Adrenal gland (tissue), 5 donors: Measurements from ENCODE around the gene ISL2.

Experiments
- POLR2A ChIP-seq, 2 donors: fragments of 450-650 bp; IDR thresholded peaks; one replicate each; pipeline ENCODE4 v1.6.1; 2017; ENCODE audit warnings: antibody characterized with exemption in 2 of 2, mild to moderate bottlenecking in 2 of 2, moderate library complexity in 1 of 2
- TF ChIP-seq, protein P1 (sequence below), 6 experiments: fragments of 450-650 bp in 4 of 6; fragments of 200-600 bp in 2 of 6; sonication (generic) in 1 of 6; IDR thresholded peaks; 1 replicate in 5 of 6; 2 replicates in 1 of 6; pipeline versions ENCODE4 v1.5.1 to v1.8.0; 2016 to 2021; ENCODE audit warnings: antibody characterized with exemption in 6 of 6, mild to moderate bottlenecking in 2 of 6, moderate library complexity in 1 of 6
- donor health status: DM: no; HTN: no; CAD: no.

DNA sequence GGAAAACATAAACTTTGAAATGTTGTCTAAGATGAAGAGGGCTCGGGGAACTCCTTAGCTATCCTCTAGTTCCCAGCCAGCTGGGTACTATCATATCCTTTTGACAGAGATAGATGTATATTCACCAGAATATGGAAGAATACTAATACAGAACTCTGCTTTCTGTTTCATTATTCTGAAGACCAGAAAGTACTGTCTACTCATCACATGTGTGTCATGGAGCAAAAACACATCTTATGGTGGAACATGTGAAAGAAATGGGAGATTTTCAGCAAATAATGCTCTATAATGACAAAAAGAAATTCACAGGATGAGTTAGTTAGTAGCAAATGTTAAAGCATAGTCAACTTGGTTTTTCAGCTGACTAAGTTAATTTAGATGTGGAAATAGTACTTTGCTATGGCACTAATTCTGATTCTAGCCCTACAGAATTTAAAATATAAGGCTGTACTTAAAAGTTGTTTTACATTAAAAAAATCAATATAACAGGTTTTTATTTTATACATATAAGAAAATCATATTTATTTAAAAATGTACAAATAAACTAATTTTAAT lies 16.5 kb downstream of the ISL2 start:
- TF ChIP-seq, protein P1, sequence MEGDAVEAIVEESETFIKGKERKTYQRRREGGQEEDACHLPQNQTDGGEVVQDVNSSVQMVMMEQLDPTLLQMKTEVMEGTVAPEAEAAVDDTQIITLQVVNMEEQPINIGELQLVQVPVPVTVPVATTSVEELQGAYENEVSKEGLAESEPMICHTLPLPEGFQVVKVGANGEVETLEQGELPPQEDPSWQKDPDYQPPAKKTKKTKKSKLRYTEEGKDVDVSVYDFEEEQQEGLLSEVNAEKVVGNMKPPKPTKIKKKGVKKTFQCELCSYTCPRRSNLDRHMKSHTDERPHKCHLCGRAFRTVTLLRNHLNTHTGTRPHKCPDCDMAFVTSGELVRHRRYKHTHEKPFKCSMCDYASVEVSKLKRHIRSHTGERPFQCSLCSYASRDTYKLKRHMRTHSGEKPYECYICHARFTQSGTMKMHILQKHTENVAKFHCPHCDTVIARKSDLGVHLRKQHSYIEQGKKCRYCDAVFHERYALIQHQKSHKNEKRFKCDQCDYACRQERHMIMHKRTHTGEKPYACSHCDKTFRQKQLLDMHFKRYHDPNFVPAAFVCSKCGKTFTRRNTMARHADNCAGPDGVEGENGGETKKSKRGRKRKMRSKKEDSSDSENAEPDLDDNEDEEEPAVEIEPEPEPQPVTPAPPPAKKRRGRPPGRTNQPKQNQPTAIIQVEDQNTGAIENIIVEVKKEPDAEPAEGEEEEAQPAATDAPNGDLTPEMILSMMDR (IDR thresholded peaks at IDR 0.05) = no peak
- TF ChIP-seq POLR2A (IDR thresholded peaks at IDR 0.05) = no peak
